ENCODE data around the gene PAX3.

The PAX3 gene

GRCh38 chr2:222248818-222249217 lies 50.0 kb downstream of the PAX3 start:
- no peak for TF ChIP-seq CTCF (IDR thresholded peaks at IDR 0.05; ENCODE audit: low read depth, low read length, missing control alignments)
- no peak for DNase-seq (ENCODE audit: low read depth)
- in situ Hi-C loops (cut with HindIII; ENCODE audit: low sequenced_read_pairs) = no loop called here
- H3K4me3 ChIP-seq (ENCODE audit: low read depth, low read length) = no peak overlapping the region

- H3K4me3 ChIP-seq (ENCODE audit: low read depth, low read length) = no peak overlapping the region
- DNase-seq (ENCODE audit: low read depth) = no peak
- in situ Hi-C loops (cut with HindIII; ENCODE audit: low sequenced_read_pairs) = no loop called here
- TF ChIP-seq CTCF (IDR thresholded peaks at IDR 0.05; ENCODE audit: low read depth, low read length, missing control alignments) = no peak
Measured at GRCh38 chr2:222248256-222248655, 50.5 kb downstream of the PAX3 start.

GRCh38 chr2:222242532-222242931 lies 56.3 kb downstream of the PAX3 start:
- H3K4me3 ChIP-seq (ENCODE audit: low read depth, low read length) = no peak overlapping the region
- in situ Hi-C loops (cut with HindIII; ENCODE audit: low sequenced_read_pairs) = no loop called here
- no peak for TF ChIP-seq CTCF (IDR thresholded peaks at IDR 0.05; ENCODE audit: low read depth, low read length, missing control alignments)

GRCh38 chr2:222241128-222241870 lies 57.5 kb downstream of the PAX3 start:
- no peak for TF ChIP-seq CTCF (IDR thresholded peaks at IDR 0.05; ENCODE audit: low read depth, low read length, missing control alignments)
- in situ Hi-C loops (cut with HindIII; ENCODE audit: low sequenced_read_pairs) = no loop called here
- no peak for DNase-seq (ENCODE audit: low read depth)
- H3K4me3 ChIP-seq (ENCODE audit: low read depth, low read length) = no peak overlapping the region

More at GRCh38 chr2:222242532-222242931, 56.3 kb downstream of the PAX3 start:
- DNase-seq (ENCODE audit: low read depth) = no peak

- TF ChIP-seq CTCF (IDR thresholded peaks at IDR 0.05; ENCODE audit: low read depth, low read length, missing control alignments) = no peak
- in situ Hi-C loops (cut with HindIII; ENCODE audit: low sequenced_read_pairs) = no loop called here
- DNase-seq (ENCODE audit: low read depth) = no peak
- no peak overlapping the region for H3K4me3 ChIP-seq (ENCODE audit: low read depth, low read length)
Measured at GRCh38 chr2:222240676-222241049, 58.1 kb downstream of the PAX3 start.

GRCh38 chr2:222239945-222240675 lies 58.7 kb downstream of the PAX3 start:
- TF ChIP-seq CTCF (IDR thresholded peaks at IDR 0.05; ENCODE audit: low read depth, low read length, missing control alignments) = no peak
- in situ Hi-C loops (cut with HindIII; ENCODE audit: low sequenced_read_pairs) = no loop called here
- H3K4me3 ChIP-seq (ENCODE audit: low read depth, low read length) = no peak overlapping the region
- DNase-seq (ENCODE audit: low read depth) = no peak

Measured in astrocyte of the cerebellum (primary cell).